IMR-90 (cell line): ENCODE data around the gene MACIR. TPM values are rescaled to one million over a fixed set of nuclear protein-coding genes. Genes with fewer than 3 reads are reported as not detected.

Source experiments
- ATAC-seq: fragments of 200-7000 bp; cut with Tn5 transposase; 2 replicates; pipeline ENCODE4 v1.9.1; 2020; ENCODE audit warnings: low read depth, mild to moderate bottlenecking, moderate library complexity
- BruUV-seq: library from RNA; stranded (reverse); fragments of 400-500 nt; replicated peaks from 2 replicates; lab custom pipeline; 2021; lab: Mats Ljungman, UMichigan
- CTCF ChIA-PET: fragments of 300-600 bp; formaldehyde crosslinking; extraction: SDS; loops from one replicate; lab custom pipeline; 2021; ENCODE audit warnings: antibody characterized with exemption; lab: Yijun Ruan, JAX
- POLR2A ChIA-PET: fragments of 300-600 bp; sonication (Branson Sonifier 250); formaldehyde crosslinking; loops from one replicate; lab custom pipeline; 2022; ENCODE audit warnings: antibody characterized with exemption; ENCODE audit not compliant: unreplicated experiment; lab: Charles Lee
- DNase-seq: peaks from one replicate; pipeline ENCODE4 v3.0.0; 2013
- H2AFZ ChIP-seq: replicated peaks from 2 replicates; pipeline ENCODE3; 2013; ENCODE audit warnings: low read length, mild to moderate bottlenecking; ENCODE audit not compliant: poor library complexity
- H2AK5ac ChIP-seq: 2 replicates; pipeline ENCODE4 v1.6.1; 2013; ENCODE audit warnings: low read depth, low read length, inconsistent platforms
- H2AK9ac ChIP-seq: replicated peaks from 2 replicates; pipeline ENCODE3; 2013; ENCODE audit warnings: mild to moderate bottlenecking, low read depth, low read length, moderate library complexity; ENCODE audit not compliant: poor library complexity
- H2BK120ac ChIP-seq: 2 replicates; pipeline ENCODE4 v1.6.1; 2013; ENCODE audit warnings: low read depth, low read length, inconsistent platforms
- H2BK15ac ChIP-seq: 3 replicates; pipeline ENCODE4 v1.6.1; 2013; ENCODE audit warnings: low read depth, low read length, inconsistent platforms
- H2BK20ac ChIP-seq: 2 replicates; pipeline ENCODE4 v1.6.1; 2013; ENCODE audit warnings: low read depth, mild to moderate bottlenecking, inconsistent platforms, low read length, moderate library complexity
- H2BK5ac ChIP-seq: 2 replicates; pipeline ENCODE4 v1.6.1; 2013; ENCODE audit warnings: mild to moderate bottlenecking, low read depth, low read length, inconsistent platforms; ENCODE audit not compliant: poor library complexity, severe bottlenecking
- H3K14ac ChIP-seq: replicated peaks from 2 replicates; pipeline ENCODE4 v1.6.1; 2013; ENCODE audit warnings: low read depth, low read length, inconsistent platforms
- H3K18ac ChIP-seq: 2 replicates; pipeline ENCODE4 v1.6.1; 2013; ENCODE audit warnings: low read depth, low read length, control low read depth
- H3K23ac ChIP-seq: 2 replicates; pipeline ENCODE4 v1.6.1; 2013; ENCODE audit warnings: low read depth, low read length, inconsistent platforms
- H3K27ac ChIP-seq: 2 replicates; pipeline ENCODE4 v1.5.1; 2013; ENCODE audit warnings: mild to moderate bottlenecking, control low read depth, low read length; ENCODE audit not compliant: insufficient read depth
- H3K27me3 ChIP-seq: 2 replicates; pipeline ENCODE4 v1.6.1; 2013; ENCODE audit warnings: low read length; ENCODE audit not compliant: control insufficient read depth, insufficient read depth
- H3K36me3 ChIP-seq: 2 replicates; pipeline ENCODE4 v1.6.1; 2013; ENCODE audit warnings: low read length, mixed read lengths; ENCODE audit not compliant: control insufficient read depth, insufficient read depth
- H3K4ac ChIP-seq: 2 replicates; pipeline ENCODE4 v1.6.1; 2013; ENCODE audit warnings: low read depth, low read length, inconsistent platforms
- H3K4me1 ChIP-seq: 2 replicates; pipeline ENCODE4 v1.6.1; 2013; ENCODE audit warnings: low read length, mixed read lengths; ENCODE audit not compliant: control insufficient read depth, insufficient read depth
- H3K4me2 ChIP-seq: 2 replicates; pipeline ENCODE4 v1.6.1; 2013; ENCODE audit warnings: low read depth, mild to moderate bottlenecking, control low read depth, low read length, moderate library complexity
- H3K4me3 ChIP-seq: 2 replicates; pipeline ENCODE4 v1.5.1; 2013; ENCODE audit warnings: low read depth, mild to moderate bottlenecking, control low read depth, low read length, moderate library complexity; ENCODE audit not compliant: insufficient read depth
- H3K56ac ChIP-seq: 2 replicates; pipeline ENCODE4 v1.6.1; 2013; ENCODE audit warnings: low read length, inconsistent platforms; ENCODE audit not compliant: insufficient read depth; ENCODE audit errors: extremely low read depth
- H3K79me1 ChIP-seq, 2 experiments: 2 replicates each; pipeline ENCODE4 v1.6.1; 2013; ENCODE audit warnings: low read length in 2 of 2, inconsistent platforms in 1 of 2, low read depth in 1 of 2
- H3K9ac ChIP-seq: 2 replicates; pipeline ENCODE4 v1.6.1; 2013; ENCODE audit warnings: low read depth, low read length, control low read depth
- H3K9me1 ChIP-seq: 2 replicates; pipeline ENCODE4 v1.6.1; 2013; ENCODE audit warnings: low read length, inconsistent platforms; ENCODE audit not compliant: insufficient read depth
- H3K9me3 ChIP-seq: 2 replicates; pipeline ENCODE4 v1.6.1; 2013; ENCODE audit warnings: low read length; ENCODE audit not compliant: control insufficient read depth, insufficient read depth
- H4K20me1 ChIP-seq: 2 replicates; pipeline ENCODE4 v1.6.1; 2013; ENCODE audit warnings: low read length, inconsistent platforms; ENCODE audit not compliant: insufficient read depth
- H4K5ac ChIP-seq: 2 replicates; pipeline ENCODE4 v1.6.1; 2013; ENCODE audit warnings: mild to moderate bottlenecking, low read depth, low read length, control low read depth
- H4K8ac ChIP-seq, 2 experiments: 2 replicates each; pipeline ENCODE4 v1.6.1; 2013; ENCODE audit warnings: low read depth in 2 of 2, low read length in 2 of 2, control low read depth in 1 of 2, inconsistent platforms in 1 of 2
- H4K91ac ChIP-seq: 2 replicates; pipeline ENCODE4 v1.6.1; 2013; ENCODE audit warnings: low read depth, low read length, inconsistent platforms; ENCODE audit not compliant: insufficient read depth
- BHLHE40 ChIP-seq: fragments of 150-350 bp; IDR thresholded peaks from 2 replicates; pipeline ENCODE4 v1.6.1; 2016; ENCODE audit warnings: mild to moderate bottlenecking, low read depth, low read length
- CEBPB ChIP-seq: IDR thresholded peaks from 2 replicates; pipeline ENCODE4 v1.6.1; 2012; ENCODE audit warnings: low read depth, low read length, improper control_type of control experiment
- CHD1 ChIP-seq: IDR thresholded peaks from 2 replicates; pipeline ENCODE4 v1.6.1; 2012; ENCODE audit warnings: low read depth, low read length, improper control_type of control experiment
- FOS ChIP-seq: fragments of 150-350 bp; IDR thresholded peaks from 2 replicates; pipeline ENCODE4 v1.6.1; 2016; ENCODE audit warnings: low read depth, low read length
- MAFK ChIP-seq: IDR thresholded peaks from 2 replicates; pipeline ENCODE4 v1.6.1; 2012; ENCODE audit warnings: low read depth, low read length, improper control_type of control experiment
- MAZ ChIP-seq: IDR thresholded peaks from 2 replicates; pipeline ENCODE4 v1.6.1; 2012; ENCODE audit warnings: low read depth, mild to moderate bottlenecking, low read length, improper control_type of control experiment, moderate library complexity, borderline replicate concordance
- MXI1 ChIP-seq: IDR thresholded peaks from 2 replicates; pipeline ENCODE4 v1.6.1; 2012; ENCODE audit warnings: low read depth, mild to moderate bottlenecking, low read length, moderate library complexity, borderline replicate concordance
- NFE2L2 ChIP-seq: fragments of 150-350 bp; IDR thresholded peaks from 2 replicates; pipeline ENCODE4 v1.6.1; 2016; ENCODE audit warnings: low read depth, mild to moderate bottlenecking, low read length
- POLR2A ChIP-seq: IDR thresholded peaks from 2 replicates; pipeline ENCODE4 v1.6.1; 2012; ENCODE audit warnings: mild to moderate bottlenecking, low read depth, low read length
- RCOR1 ChIP-seq: IDR thresholded peaks from 2 replicates; pipeline ENCODE4 v1.6.1; 2012; ENCODE audit warnings: mild to moderate bottlenecking, low read length, improper control_type of control experiment; ENCODE audit not compliant: insufficient replicate concordance
- RFX5 ChIP-seq: IDR thresholded peaks from 2 replicates; pipeline ENCODE4 v1.8.0; 2012; ENCODE audit warnings: low read depth, mild to moderate bottlenecking, low read length, moderate library complexity
- SMC3 ChIP-seq: fragments of 150-350 bp; IDR thresholded peaks from 2 replicates; pipeline ENCODE4 v1.6.1; 2016; ENCODE audit warnings: low read depth, mild to moderate bottlenecking, antibody characterized with exemption, low read length, moderate library complexity
- WGBS, 2 experiments: methylation state at CpG; one replicate each; pipeline versions ENCODE4 v1.1.5 to v1.1.7; 2013; ENCODE audit warnings: missing lambda C conversion rate in 2 of 2; ENCODE audit not compliant: insufficient read length in 1 of 2; ENCODE audit errors: extremely low coverage in 2 of 2; 5-methylcytosine and 5-hydroxymethylcytosine counted together
- dilution Hi-C: fragments of 300-500 bp; cut with HindIII; formaldehyde crosslinking; loops from one replicate; pipeline ENCODE4 v1.14.3; 2018; ENCODE audit warnings: low sequenced_read_pairs; ENCODE audit not compliant: unreplicated experiment
- in situ Hi-C: fragments of 300-500 bp; cut with MboI; formaldehyde crosslinking; loops from 3 replicates; pipeline ENCODE4 v1.14.3; 2019; ENCODE audit warnings: low sequenced_read_pairs, inconsistent platforms, mixed read lengths
- intact Hi-C: fragments of 100-400 bp; cut with micrococcal nuclease; formaldehyde crosslinking; loops from 2 replicates; pipeline ENCODE4 v1.10.0; 2022
- polyA plus RNA-seq, 3 experiments: library from polyadenylated mRNA; depleted of rRNA; stranded (reverse); fragments of >200 nt; gene quantifications; 2 replicates each; pipeline ENCODE4 v1.2.3, GENCODE V29; 2012; ENCODE audit warnings: low replicate concordance in 1 of 3
- total RNA-seq: library from RNA; depleted of rRNA; stranded (reverse); fragments of >200 nt; gene quantifications from 2 replicates; pipeline ENCODE4 v1.2.3, GENCODE V29; 2012
- TF ChIP-seq, protein P1 (sequence below): fragments of 150-350 bp; IDR thresholded peaks from 2 replicates; pipeline ENCODE4 v1.6.1; 2016; ENCODE audit warnings: low read depth, mild to moderate bottlenecking, low read length, moderate library complexity, borderline replicate concordance
- TF ChIP-seq, protein P2 (sequence below): fragments of 150-350 bp; IDR thresholded peaks from 2 replicates; pipeline ENCODE4 v1.6.1; 2017; ENCODE audit warnings: mild to moderate bottlenecking, antibody characterized with exemption, low read length, low read depth
- TF ChIP-seq, protein P3 (sequence below): conservative IDR thresholded peaks from 2 replicates; pipeline ENCODE4 v1.5.1; 2012; ENCODE audit warnings: mild to moderate bottlenecking, low read depth, low read length, improper control_type of control experiment

MACIR gene
- total and polyA plus RNA-seq, 2 of the 4 experiments (the other 2 are of a cell fraction), result 11.1 to 21.3 TPM

DNA sequence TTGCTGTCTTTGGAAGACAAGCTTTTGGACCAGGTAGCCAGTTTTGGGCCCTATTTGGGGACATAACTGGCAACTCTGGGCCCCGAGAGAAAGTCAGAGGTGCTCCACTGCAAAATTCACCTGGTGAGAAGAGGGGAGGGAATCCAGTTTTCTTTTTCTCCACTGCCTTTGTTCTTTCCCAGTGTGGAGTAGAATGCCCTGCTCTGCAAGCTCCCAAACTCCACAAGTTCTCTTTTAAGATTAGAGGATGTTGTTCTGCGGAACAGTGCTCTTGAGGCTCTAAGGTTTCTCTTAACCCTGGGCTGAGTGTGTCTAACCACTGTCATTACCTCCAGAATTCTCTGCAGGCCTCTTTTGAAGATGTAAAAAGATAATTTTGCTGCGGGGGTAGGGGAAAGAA, 25.3 kb downstream of the MACIR start:
- ATAC-seq (no peak), DNase-seq (no peak)
- no TSS peak for BruUV-seq
- Histone ChIP-seq H3K27ac (no peak overlapping the region), H3K79me1 (no peaks in the 10 kb centered on the region), H3K23ac (no peak overlapping the region), H2BK120ac (no peak overlapping the region), H3K56ac (no peak overlapping the region), H2BK5ac (no peak overlapping the region), H4K91ac (no peak overlapping the region), H2BK15ac (no peak overlapping the region), H3K4ac (no peak overlapping the region), H4K5ac (no peak overlapping the region), H3K9me3 (no peaks in the 10 kb centered on the region), H2AK5ac (no peak overlapping the region), H3K18ac (no peak overlapping the region), H2AK9ac (no peak overlapping the region), H3K14ac (no peak overlapping the region), H3K9ac (no peak overlapping the region), H3K27me3 (no peaks in the 10 kb centered on the region), H4K20me1 (no peaks in the 10 kb centered on the region), H3K9me1 (0 out of 2 replicates have a peak, but pooled peaks cover 4% of the 10 kb centered on the region), H3K4me2 (no peak overlapping the region), H3K4me3 (no peak overlapping the region), H2BK20ac (no peak overlapping the region), H2AFZ (no peak overlapping the region), H3K4me1 (no peaks in the 10 kb centered on the region), H3K36me3 (no peaks in the 10 kb centered on the region), H4K8ac (no peak overlapping the region)
- in situ Hi-C loops (no loop called here), dilution Hi-C loops (no loop called here), intact Hi-C loops (no loop called here)
- no peak for TF ChIP-seq RFX5
- TF ChIP-seq MAFK, result no peak
- TF ChIP-seq, protein P1, sequence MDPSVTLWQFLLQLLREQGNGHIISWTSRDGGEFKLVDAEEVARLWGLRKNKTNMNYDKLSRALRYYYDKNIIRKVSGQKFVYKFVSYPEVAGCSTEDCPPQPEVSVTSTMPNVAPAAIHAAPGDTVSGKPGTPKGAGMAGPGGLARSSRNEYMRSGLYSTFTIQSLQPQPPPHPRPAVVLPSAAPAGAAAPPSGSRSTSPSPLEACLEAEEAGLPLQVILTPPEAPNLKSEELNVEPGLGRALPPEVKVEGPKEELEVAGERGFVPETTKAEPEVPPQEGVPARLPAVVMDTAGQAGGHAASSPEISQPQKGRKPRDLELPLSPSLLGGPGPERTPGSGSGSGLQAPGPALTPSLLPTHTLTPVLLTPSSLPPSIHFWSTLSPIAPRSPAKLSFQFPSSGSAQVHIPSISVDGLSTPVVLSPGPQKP, result no peak
- TF ChIP-seq, protein P2, sequence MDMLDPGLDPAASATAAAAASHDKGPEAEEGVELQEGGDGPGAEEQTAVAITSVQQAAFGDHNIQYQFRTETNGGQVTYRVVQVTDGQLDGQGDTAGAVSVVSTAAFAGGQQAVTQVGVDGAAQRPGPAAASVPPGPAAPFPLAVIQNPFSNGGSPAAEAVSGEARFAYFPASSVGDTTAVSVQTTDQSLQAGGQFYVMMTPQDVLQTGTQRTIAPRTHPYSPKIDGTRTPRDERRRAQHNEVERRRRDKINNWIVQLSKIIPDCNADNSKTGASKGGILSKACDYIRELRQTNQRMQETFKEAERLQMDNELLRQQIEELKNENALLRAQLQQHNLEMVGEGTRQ, result no peak
- TF ChIP-seq CHD1, result no peak
- no peak for TF ChIP-seq NFE2L2
- no peak for TF ChIP-seq CEBPB
- TF ChIP-seq POLR2A, result no peak
- TF ChIP-seq, protein P3, sequence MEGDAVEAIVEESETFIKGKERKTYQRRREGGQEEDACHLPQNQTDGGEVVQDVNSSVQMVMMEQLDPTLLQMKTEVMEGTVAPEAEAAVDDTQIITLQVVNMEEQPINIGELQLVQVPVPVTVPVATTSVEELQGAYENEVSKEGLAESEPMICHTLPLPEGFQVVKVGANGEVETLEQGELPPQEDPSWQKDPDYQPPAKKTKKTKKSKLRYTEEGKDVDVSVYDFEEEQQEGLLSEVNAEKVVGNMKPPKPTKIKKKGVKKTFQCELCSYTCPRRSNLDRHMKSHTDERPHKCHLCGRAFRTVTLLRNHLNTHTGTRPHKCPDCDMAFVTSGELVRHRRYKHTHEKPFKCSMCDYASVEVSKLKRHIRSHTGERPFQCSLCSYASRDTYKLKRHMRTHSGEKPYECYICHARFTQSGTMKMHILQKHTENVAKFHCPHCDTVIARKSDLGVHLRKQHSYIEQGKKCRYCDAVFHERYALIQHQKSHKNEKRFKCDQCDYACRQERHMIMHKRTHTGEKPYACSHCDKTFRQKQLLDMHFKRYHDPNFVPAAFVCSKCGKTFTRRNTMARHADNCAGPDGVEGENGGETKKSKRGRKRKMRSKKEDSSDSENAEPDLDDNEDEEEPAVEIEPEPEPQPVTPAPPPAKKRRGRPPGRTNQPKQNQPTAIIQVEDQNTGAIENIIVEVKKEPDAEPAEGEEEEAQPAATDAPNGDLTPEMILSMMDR, result no peak
- TF ChIP-seq MAZ, result no peak
- no peak for TF ChIP-seq RCOR1
- no peak for TF ChIP-seq FOS
- no peak for TF ChIP-seq BHLHE40
- TF ChIP-seq SMC3, result no peak
- TF ChIP-seq MXI1, result no peak
- POLR2A ChIA-PET, result no interaction called here
- CTCF ChIA-PET, result no interaction called here
- no CpG with 5 or more reads among the region's 3 CpGs for WGBS, 2 experiments
